Hematopoietic multipotent progenitor cell (in vitro differentiated cells): ENCODE results near the gene SUPT20H. TPM values are rescaled to one million over a fixed set of nuclear protein-coding genes. Genes with fewer than 3 reads are reported as not detected.

Experiments used
- total RNA-seq: library from RNA; depleted of rRNA; stranded (reverse); fragments of >200 nt; gene quantifications from one replicate; pipeline ENCODE4 v1.2.3, GENCODE V29; 2012

The SUPT20H gene
- total RNA-seq, 1 donor = 26.9 TPM

Other genes starting within 250 kb of the SUPT20H start
- 2.4 TPM for gene RFXAP, start 240.5 kb downstream of the SUPT20H start, total RNA-seq
- gene SMAD9, start 139.4 kb downstream of the SUPT20H start, total RNA-seq = under 0.01 TPM
- gene ALG5, start 60.3 kb downstream of the SUPT20H start, total RNA-seq = 11.6 TPM
- gene EXOSC8, start 58.9 kb downstream of the SUPT20H start, total RNA-seq = 12.9 TPM
- not detected for gene CSNK1A1L, start 46.0 kb upstream of the SUPT20H start, total RNA-seq